Measurements from ENCODE around the gene PTPN7.

The PTPN7 gene

DNA sequence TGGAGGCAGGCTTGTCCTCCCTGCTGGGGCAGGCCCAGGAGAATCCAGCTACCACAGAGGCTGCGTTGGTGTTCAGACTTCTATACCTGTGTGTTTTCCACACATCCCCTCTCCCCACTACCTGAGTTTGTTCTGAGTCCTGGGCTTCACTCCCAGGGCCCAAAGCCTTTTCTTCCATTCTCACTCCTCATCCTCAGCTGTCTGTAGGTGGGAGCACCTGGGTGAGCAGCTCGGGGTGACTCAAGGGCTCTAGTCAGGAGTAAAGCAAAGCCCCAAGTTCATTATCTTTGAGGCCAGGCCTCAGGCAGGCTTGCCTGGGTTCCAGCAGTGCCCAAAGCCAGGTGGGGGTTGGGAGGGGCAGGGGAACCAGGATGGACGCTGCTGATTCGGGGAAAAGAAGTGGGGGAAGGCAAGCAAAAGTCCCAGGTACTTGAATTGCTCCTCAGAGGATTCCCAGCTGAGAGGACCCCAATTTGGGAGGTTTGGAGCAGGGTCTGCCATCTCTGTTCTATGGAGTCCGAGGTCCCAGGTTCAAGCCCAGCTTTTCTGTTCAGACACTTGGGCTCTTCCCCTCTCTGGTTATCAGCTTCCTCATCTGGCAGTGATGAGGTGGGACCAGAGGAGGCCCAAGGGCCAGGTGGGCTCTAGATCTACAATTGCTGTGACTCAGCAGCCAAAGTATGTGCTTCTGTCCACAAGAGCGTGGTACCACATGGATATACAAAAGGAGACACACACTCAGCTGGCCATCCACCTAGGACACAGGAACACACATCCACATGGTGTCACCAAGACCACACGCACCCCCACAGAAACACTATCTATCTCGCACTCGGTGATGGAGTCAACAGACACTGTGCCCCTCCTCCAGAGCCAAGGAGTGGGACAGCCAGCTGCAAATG lies 5.8 kb upstream of the PTPN7 start:
- no peak for DNase-seq

DNA sequence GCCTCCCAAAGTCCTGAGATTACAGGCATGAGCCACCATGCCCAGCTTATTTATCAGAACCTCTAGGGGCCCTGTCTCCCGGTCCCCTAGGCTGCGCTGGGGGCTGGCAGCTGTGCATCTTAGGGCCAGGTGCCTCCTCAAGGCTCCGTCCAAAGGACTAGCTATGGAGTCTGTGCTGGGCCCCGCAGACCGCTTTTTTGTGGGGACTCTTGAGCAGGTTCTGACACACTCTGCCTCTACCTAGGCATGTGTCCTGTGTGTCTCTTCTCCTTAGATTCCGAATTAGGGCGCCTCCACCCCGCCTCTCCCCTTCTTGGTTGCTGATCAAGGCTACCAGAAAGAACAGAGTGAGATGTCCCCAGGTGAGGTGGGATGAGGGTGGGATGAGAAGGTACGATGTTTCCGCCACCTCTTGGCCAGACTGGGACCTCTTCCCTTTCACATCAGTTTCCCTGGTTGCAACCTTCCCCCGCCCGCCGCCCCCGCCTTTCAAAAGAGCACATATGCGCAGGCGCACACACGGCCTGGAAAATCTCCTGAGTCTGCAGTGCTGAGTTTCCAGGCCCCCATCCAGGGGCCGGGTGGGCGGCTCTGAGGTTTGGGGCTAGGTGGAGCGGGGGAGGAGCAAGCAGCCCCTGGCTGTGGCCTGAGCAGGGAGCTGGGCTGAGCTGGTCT lies 5.0 kb upstream of the PTPN7 start:
- DNase-seq: no peak

DNA sequence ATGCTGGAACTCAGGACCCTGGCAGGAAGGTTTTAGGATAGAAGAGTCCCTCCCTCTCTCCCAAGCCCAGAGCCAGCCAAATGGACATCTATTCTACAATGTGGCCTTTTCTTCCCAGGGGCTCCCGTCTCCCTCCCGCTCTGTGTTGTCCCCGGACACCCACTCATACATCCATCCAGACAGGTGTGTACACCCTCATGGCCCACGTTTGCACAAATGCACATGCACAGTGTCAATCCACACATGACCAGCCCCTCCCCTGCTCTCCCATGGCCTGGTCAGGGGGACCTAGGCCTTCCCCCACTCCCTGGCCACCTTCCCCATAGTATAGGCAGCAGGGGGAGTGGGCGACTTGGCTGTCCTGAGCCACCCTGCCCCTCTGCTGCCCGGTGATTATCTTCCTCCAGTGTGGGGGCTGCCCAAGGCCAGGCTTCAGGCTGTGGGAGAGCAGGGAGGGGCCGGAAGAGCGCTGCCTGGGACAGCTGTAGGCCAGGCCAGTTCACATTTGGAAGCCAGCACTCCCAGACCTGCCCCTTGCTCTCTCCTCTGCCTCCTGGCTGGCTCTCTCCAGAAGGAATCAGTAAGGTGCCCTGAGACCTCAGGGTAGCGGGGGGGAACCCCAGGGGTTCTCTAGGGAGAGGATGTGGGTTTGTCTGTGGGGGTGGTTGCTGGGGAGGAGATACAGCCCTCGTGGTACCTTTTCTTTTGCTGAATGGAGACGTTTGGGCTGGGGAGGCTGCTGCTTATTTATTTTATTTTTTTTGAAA lies 4.1 kb upstream of the PTPN7 start:
- no peak for DNase-seq

DNA sequence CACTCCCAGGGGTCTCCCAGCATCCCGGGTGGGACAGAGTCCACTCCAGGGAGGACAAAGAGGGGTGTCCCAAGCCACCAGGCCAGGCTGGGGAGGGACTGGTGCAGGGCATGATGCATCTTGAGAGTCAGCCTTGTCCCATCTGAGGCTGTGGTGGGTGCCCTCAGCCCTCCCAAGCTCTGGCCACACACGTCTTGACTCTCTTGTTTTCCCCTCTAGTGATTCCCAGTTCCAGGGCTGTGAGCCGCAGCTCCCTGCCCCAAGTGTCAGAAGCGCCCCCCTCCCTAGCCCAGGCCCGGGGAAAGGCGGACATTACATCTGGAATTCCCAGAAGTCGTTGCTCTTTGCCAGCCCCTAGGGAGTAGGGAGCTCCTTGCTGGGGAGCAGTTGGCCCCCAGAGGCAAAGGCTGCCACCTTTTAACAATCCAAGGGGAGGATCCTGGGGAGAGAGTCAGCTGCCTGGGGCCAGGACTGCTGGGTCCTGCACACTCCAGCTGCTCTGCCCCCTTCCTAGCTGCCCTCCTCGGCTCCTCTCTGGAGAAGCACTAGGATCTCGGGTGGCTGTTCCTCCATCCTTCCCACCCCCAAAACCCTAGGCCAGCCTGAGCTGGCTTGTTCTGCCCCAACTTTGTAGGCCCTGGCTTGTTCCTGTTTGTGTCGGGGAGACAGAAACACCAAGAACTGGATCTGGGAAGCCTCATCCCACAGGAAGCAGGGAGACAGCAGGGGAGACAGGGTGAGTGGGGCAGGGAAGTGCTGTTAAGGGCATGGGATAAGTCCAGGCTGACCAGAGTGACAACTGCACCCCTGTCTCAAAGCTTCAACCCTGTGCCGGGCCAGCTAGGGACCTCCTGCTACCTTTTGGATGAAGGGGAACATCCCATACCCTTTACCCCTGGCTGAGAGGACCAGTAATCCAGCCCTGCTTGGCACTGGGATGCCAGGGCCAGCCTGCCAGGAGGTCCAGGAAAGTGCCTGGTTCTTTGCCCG lies 3.2 kb upstream of the PTPN7 start:
- DNase-seq: no peak

DNA sequence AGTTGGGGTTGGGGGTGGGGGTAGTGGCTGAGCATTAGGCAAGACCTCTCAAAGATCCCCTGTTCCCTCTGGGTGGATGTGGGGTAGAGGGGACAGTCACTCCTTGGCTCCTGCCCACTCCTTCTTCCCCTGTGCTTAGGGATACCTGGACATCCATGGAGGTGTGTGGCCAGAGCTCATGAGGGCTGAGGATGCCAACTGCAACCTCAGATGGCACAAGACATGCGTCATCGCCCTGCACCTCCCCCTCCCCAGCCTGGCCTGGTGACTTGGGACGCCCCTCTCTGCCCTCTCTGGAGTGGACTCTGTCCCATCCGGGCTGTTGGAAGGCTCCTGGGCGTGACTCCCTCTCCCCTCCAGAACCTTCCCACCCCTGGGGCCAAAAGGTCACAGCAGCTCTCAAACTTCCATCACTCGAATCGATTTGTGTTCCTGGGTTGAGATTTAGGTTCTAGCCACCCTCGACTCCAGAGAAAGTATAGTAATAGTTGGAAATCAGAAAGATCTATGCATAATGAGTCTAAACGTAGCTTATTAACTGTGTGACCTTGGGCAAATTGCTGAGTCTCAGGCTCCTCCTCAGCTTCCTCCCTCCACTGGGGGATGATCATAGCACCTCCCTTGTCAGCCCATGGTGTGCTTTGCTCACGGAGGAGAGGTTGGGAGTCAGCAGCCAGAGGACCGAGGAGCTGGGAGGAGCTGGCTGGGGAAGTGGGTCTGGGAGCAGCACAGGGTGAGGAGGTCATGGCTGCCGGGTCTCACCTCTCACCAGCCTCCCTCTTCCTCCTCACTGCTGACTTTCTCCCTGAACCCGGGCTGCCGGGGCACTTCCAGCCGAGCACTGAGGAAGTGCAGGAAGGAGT lies 2.2 kb upstream of the PTPN7 start:
- no peak for DNase-seq

DNA sequence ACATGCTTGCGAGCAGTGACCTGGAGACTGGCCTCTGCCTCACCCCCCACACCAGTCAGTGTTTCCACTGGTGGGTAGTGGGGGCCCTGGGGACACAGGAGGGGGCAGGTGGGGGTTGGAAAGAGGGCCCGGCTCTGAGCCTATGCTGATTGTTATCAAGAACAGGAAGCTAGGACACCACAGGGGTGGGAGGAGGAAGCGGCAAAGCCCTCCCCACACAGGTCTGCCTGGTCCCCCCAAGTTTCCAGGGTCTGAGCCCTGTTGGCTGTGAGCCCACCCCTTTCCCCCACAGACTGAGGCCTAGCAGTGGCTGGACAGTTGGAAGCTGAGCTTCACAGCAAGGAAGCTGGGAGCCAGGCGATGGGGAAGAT lies 1.6 kb upstream of the PTPN7 start:
- DNase-seq: no peak

DNA sequence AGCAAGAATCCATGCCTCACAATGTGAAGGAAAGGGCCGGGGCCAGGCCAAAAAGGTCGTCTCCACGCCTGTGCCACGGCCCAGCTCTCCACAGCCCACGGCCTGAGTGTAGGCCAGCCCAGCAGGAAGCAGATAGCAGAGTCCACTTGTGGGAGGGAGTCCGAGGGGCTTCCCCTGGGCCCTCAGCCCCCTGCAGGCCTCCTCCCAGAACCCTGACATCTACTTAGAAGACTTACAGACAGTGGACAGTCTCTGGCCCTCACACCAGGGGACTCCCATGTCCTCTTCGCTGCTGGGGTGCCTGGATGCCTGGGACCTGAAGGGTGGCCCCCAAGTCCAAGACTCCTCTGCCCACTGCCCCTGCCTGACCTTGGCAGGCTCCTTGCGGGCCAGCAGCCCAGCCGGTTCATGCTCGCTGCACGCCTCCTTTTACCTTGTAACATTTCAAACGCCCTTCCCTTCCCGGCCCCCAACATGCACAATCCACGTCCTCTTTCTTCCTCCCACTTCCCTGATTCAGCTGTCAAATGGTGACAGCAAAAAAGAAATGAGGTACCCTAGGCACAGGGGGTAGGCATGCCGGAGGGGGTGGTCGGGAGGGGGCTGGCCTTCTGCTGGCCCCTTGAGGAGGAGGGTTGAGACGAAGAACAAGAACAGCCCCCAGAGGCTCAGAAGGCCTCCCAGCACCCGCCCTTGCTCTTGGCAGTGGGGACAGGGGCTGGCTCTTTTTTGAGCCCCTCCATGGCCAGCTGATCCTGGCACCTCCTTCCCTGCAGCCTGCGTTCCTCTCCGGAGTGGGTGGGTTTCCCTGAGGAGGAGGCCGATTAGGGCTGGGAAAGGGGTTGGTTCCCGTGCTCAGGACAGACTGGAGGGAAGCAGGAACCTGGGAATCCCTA lies 997 bp upstream of the PTPN7 start:
- no peak for DNase-seq

DNA sequence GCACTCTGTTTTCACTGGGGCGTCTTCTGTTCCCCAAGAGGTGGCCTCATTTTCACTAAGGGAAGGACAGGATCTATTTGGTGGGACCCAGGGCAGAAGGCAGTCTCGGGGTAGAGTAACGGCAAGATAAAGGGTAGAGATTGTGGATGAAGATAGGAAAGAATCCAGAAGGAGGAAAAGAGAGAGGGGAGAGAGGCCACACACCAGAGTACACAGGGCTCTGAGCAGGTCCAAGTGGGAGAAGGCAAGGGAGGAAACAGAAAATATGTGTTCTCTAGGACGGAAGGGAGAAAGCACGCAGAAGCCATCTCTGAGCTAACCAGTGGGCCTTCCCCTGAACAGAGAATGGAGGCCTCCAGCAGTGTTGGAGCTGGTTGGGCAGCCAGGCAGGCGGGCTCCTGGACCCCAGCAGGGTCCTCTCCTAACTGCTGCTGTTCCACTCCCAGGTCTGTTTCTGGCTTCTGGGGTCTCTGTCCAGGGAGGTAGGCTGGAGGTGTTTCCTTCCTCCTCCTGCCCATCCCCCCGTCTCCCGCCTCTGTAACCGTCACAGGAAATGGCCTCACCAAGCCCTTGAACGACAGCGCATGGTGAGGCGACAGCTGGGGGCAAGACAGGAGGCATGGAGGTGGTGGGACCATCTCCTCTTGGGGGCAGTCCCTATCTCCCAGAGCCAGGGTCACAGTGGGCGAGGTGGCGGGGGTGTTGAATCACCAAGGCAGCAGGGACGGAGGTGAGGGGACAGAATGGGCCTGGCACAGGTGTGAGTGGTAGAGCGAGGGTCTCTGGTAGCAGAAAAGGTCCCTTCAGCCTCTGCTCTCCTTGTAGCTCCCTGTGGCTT lies 649 bp downstream of the PTPN7 start:
- no peak for DNase-seq

DNA sequence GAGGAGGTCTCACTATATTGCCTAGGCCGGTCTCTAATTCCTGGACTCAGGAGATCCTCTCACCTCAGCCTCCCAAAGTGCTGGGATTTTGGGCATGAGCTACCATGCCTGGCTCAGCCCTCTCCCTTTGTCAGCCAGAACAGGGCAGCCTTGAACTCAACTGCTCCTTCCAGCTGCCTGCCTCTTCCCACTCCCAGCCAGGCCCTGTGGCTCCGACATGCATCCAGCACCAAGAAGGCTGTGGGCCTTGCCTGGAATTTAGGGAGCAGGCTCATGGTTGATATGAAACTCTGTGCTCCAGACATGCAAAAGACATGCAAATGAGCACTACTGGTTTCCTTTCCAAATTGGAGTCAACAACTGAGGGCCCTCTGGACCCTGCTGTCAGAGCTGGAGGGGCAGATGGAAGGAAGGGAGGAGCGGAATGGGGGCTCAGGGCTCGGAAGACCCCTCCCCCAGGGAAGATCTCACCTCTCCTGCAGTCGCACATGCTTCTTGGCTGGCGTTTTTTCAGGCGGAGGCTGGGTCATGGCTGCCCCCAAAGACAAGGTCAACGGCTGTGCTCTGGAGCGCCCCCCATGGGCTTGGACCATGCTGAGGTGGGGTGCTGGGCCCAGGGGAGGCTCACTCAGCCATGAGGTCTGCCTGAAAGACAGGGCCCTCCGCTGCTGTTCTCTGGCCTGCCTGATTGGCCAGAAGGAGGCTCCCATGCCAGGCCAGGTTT lies 1.4 kb downstream of the PTPN7 start:
- no peak for DNase-seq

DNA sequence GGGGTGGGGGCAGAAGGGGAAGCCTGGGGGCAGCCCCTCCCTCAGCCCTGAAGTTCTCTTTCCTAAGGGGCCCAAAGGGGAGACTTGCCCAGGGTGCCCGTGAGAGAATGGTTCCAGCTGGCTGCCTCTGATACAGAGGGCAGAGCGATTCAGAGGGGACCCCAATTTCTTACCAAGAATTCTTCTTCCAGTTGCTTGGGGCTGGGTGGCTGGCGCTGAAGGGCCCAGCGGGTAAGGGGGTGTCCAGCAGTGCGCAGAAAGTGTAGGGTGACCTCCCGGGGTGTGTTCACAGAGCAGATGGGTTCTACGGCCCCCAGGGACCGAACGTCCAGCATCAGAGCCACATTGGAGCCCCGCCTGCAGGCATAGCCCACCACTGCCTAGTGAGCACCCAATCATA lies 2.5 kb downstream of the PTPN7 start:
- no peak for DNase-seq

DNA sequence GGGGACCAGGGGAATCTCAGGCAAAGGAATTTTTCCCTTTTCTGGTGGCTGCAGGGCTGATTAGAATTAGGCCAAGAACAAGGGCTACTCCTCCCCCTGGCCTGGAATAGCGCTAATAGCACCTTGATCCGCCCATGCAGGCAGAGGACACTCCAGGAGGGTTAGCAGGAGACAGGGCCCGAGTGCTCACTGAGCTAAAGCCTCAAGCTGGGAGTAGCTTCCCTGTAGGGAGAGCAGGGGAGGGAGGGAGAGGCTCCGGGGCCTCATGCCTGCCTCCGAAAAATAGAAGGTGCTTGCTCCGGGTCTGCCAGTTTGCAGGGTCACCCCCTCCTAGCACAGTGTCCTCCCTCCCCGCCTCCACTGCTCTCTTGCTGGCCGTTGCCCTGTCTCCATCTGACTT lies 3.8 kb downstream of the PTPN7 start:
- DNase-seq: no peak

DNA sequence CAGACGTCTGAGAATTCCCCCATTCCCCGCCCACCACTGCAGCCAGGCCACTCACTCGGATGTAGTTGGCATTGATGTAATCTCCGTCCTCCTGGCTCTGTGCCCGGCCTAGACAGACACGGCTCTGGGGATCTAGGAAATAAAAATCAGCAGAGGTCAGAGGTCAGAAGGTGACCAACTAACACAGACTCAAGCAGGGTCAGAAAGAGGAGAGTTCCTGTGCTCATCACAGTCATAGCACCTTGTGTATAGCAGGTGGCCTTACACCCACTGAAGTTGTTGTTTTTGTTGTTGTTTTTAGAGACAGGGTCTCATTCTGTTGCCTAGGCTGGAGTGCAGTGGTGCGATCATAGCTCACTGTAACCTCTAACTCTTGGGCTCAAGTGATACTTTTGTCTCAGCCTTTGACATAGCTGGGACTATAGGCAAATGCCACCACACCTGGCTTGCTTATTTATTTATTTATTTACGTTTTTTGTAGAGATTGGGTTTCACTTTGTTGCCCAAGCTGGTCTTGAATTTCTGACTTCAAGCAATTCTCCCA lies 4.9 kb downstream of the PTPN7 start:
- peak; percentile 11 for DNase-seq

DNA sequence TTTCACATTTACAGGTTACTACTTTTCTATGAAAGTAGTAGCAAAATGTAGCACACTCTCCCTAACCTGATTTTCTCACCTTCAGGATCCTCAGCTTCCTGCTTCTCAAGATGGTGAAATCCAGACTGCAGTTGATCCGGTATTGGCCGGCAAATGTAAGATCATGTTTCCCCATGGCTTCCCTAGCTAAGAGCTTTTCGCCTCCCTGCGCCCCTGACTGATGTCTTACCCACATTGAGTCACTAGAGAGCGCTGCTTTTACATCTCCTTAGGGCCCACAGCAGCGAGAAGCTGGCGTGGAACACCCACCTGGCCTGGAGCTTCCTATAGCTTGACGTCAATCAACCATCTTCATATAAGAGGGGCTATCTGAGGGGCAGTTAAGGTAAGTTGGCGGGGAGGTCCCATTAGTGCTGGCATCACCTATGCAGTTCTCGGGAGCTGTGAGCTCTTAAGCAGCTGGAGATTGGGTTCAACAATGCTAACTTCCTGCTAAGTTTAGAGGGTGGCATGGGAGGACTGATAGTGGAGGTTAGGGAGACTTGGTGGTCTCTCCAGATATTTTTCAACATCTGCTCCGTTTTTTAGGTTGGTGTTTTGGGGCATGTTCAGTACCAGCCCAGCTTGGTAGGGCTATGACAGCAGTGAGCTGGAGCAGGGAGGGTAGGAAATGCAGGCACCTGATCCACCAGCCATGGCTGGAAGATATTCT lies 5.5 kb downstream of the PTPN7 start:
- peak; percentile 81 for DNase-seq

DNA sequence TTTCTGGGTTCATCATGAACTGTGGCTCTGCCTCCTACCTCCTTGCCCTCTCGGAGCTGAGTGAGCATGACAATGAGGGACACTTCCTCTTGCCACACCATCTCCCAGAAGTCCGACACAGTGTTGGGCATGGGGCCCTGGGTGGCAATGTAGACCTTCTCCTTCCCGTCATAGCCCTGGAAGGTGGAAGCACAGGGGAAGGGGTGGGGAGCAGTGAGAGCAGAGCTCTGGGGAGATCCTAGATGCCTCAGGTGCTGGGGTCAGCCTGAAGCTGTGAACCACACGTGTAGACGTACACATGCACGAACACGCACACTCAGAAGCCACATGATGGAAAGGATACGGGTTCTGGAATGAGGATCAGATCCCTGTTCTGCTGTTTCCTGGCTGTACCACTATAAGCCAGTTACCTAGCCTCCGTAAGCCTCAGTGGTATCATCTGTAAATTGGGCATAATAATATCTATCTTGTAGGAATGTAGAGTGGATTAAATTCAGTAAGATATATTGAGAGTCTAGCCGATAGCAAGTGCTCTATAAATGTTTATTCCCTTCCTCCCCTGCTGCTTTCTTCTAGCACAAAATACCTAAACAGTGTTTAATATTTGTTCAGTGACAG lies 6.1 kb downstream of the PTPN7 start:
- DNase-seq: no peak

DNA sequence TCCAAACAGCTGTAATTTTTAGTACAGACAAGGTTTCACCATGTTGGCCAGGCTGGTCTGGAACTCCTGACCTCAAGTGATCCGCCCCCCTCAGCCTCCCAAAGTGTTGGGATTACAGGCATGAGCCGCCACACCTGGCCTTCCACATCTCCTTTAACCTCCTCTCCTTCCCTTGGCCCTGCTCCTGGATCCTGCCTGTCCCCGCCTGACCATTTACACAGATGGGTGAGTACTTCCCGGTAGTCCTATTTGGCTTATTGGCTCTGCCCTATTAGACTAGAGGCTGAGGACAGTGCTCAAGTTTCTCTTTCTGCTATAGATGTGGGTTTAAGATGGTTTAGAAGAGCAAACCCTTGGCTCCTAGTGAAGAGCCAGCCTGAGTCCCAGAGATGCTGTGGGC lies 7.1 kb downstream of the PTPN7 start:
- no peak for DNase-seq

DNA sequence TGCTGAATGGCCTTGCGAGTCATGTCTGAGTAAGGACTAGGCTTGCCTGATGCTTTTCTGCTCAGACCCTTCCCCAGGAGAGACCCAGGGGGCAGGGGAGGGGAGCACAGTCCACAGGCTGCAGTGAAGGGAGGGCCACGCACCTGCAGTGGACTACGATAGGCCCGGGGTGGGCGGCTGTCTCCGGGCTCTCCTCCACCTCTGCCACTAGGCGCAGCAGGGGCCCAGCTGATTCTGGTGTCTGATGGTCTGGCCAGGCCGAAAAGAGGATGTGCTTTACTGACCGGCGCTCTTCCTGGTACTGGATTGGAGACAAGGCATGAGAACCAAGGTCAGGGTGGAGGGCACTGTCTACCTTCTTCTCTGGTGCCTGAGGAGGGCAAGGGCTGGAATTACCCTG lies 8.0 kb downstream of the PTPN7 start:
- no peak for DNase-seq

DNA sequence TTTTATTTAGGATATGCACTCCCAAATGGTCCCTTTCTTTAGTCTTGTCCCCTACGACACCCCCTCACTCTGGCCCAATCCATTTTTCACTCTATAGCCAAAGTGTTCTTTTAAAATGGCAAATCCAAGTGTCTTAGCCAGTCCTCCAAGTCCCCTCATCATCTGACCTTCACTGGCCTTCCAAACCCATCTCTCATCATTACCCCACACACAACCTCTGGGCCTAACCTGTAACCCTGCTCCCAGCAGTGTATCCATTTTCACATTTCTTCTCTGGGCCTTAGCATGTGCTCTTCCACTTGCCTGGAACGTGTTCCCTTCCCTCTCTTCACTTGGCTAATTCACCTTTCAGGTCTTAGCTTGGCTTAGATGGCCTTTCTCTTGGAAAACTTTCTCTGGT lies 9.4 kb downstream of the PTPN7 start:
- no peak for DNase-seq

Measured in NCI-H510A treated with DMSO at 0.1 percent for 48 hours (cell line).